ENCODE measurements around the gene RPS6KA2.

Gene RPS6KA2

DNA sequence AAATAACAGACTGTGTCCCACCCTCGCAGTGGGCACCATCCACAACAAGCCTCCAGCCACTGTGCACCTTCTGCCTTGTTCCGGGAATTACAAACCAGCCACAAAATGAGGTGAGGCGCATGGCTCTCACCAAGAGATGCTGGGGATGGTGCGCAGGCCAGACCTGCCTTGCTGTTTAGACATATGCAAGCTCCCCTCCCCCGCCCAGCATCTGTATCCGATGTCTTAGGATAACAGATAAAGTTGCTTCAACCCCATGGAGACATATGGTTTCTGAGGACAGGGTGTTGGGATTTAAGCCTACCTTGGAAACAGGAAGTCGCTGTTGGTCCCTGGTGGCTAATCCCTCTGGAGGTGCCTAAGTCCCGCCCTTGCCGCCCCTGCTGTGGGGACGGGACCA is 194.0 kb downstream of the RPS6KA2 start:
- no peak overlapping the region for H3K9ac ChIP-seq (ENCODE audit: low read length in 5 of 5)
- H3K27ac ChIP-seq (ENCODE audit: low read depth, low read length), result no peak overlapping the region
- no peaks in the 10 kb centered on the region for H3K27me3 ChIP-seq (ENCODE audit: control insufficient read depth in 5 of 5, insufficient read depth in 4 of 5, low read length in 5 of 5)
- peaks cover 0 to 20% (median 9%) of the 10 kb centered on the region in 5 donors for H3K4me1 ChIP-seq (ENCODE audit: control insufficient read depth in 5 of 5, insufficient read depth in 5 of 5, low read length in 5 of 5)
- H3K4me3 ChIP-seq (ENCODE audit: low read depth in 1 of 5, low read length in 5 of 5), result no peak overlapping the region
- H3K36me3 ChIP-seq (ENCODE audit: control insufficient read depth in 5 of 5, insufficient read depth in 5 of 5, low read length in 5 of 5), result peaks cover 0 to 30% (median 24%) of the 10 kb centered on the region in 5 donors
- no peaks in the 10 kb centered on the region for H3K9me3 ChIP-seq (ENCODE audit: control insufficient read depth in 5 of 5, low read length in 5 of 5)

DNA sequence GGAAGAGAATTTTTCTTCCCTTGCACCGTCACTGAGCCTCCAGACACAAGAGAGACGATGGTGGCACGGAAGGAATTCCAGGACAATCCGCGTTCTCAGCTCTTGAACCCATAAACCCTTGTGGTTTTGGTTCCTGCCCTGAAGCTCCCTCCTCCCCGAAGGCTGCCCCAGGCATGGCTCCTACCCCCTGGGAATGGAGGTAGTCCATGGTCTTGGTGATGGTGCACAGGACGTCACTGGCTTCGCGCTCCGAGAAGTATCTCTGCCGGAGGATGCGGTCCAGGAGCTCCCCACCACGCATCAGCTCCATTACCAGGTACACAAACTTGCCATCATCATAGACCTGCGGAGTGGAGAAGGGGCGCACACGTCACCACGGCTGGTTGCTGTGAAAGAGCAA is 196.8 kb downstream of the RPS6KA2 start:
- H3K27ac ChIP-seq (ENCODE audit: low read depth, low read length), result no peak overlapping the region
- no peaks in the 10 kb centered on the region for H3K9me3 ChIP-seq (ENCODE audit: control insufficient read depth in 5 of 5, low read length in 5 of 5)
- H3K9ac ChIP-seq (ENCODE audit: low read length in 5 of 5), result no peak overlapping the region
- no peaks in the 10 kb centered on the region for H3K27me3 ChIP-seq (ENCODE audit: control insufficient read depth in 5 of 5, insufficient read depth in 4 of 5, low read length in 5 of 5)
- H3K4me1 ChIP-seq (ENCODE audit: control insufficient read depth in 5 of 5, insufficient read depth in 5 of 5, low read length in 5 of 5), result peaks cover 0 to 2% (median 0%) of the 10 kb centered on the region in 5 donors
- no peak overlapping the region for H3K4me3 ChIP-seq (ENCODE audit: low read depth in 1 of 5, low read length in 5 of 5)
- H3K36me3 ChIP-seq (ENCODE audit: control insufficient read depth in 5 of 5, insufficient read depth in 5 of 5, low read length in 5 of 5), result peaks cover 0 to 30% (median 20%) of the 10 kb centered on the region in 5 donors

- no peaks in the 10 kb centered on the region for H3K9me3 ChIP-seq (ENCODE audit: control insufficient read depth in 5 of 5, low read length in 5 of 5)
- H3K9ac ChIP-seq (ENCODE audit: low read length in 5 of 5), result no peak overlapping the region
- H3K4me3 ChIP-seq (ENCODE audit: low read depth in 1 of 5, low read length in 5 of 5), result no peak overlapping the region
- H3K27ac ChIP-seq (ENCODE audit: low read depth, low read length), result no peak overlapping the region
- no peaks in the 10 kb centered on the region for H3K27me3 ChIP-seq (ENCODE audit: control insufficient read depth in 5 of 5, insufficient read depth in 4 of 5, low read length in 5 of 5)
- peaks cover 0 to 49% (median 33%) of the 10 kb centered on the region in 5 donors for H3K36me3 ChIP-seq (ENCODE audit: control insufficient read depth in 5 of 5, insufficient read depth in 5 of 5, low read length in 5 of 5)
- peaks cover 0 to 4% (median 0%) of the 10 kb centered on the region in 5 donors for H3K4me1 ChIP-seq (ENCODE audit: control insufficient read depth in 5 of 5, insufficient read depth in 5 of 5, low read length in 5 of 5)
Measured at GRCh38 chr6:166424431-166424830, 202.6 kb downstream of the RPS6KA2 start.

GRCh38 chr6:166423781-166424180 is 203.3 kb downstream of the RPS6KA2 start:
- H3K27ac ChIP-seq (ENCODE audit: low read depth, low read length), result no peak overlapping the region
- H3K9ac ChIP-seq (ENCODE audit: low read length in 5 of 5), result no peak overlapping the region
- H3K36me3 ChIP-seq (ENCODE audit: control insufficient read depth in 5 of 5, insufficient read depth in 5 of 5, low read length in 5 of 5), result peaks cover 0 to 55% (median 35%) of the 10 kb centered on the region in 5 donors

GRCh38 chr6:166423051-166423745 is 203.9 kb downstream of the RPS6KA2 start:
- H3K4me3 ChIP-seq (ENCODE audit: low read depth in 1 of 5, low read length in 5 of 5), result no peak overlapping the region
- peaks cover 0 to 61% (median 41%) of the 10 kb centered on the region in 5 donors for H3K36me3 ChIP-seq (ENCODE audit: control insufficient read depth in 5 of 5, insufficient read depth in 5 of 5, low read length in 5 of 5)
- no peaks in the 10 kb centered on the region for H3K27me3 ChIP-seq (ENCODE audit: control insufficient read depth in 5 of 5, insufficient read depth in 4 of 5, low read length in 5 of 5)
- no peak overlapping the region for H3K27ac ChIP-seq (ENCODE audit: low read depth, low read length)
- H3K9ac ChIP-seq (ENCODE audit: low read length in 5 of 5), result no peak overlapping the region
- no peaks in the 10 kb centered on the region for H3K9me3 ChIP-seq (ENCODE audit: control insufficient read depth in 5 of 5, low read length in 5 of 5)
- peaks cover 0 to 4% (median 0%) of the 10 kb centered on the region in 5 donors for H3K4me1 ChIP-seq (ENCODE audit: control insufficient read depth in 5 of 5, insufficient read depth in 5 of 5, low read length in 5 of 5)

More at GRCh38 chr6:166423781-166424180, 203.3 kb downstream of the RPS6KA2 start:
- H3K4me1 ChIP-seq (ENCODE audit: control insufficient read depth in 5 of 5, insufficient read depth in 5 of 5, low read length in 5 of 5), result peaks cover 0 to 4% (median 0%) of the 10 kb centered on the region in 5 donors
- H3K9me3 ChIP-seq (ENCODE audit: control insufficient read depth in 5 of 5, low read length in 5 of 5), result no peaks in the 10 kb centered on the region
- H3K4me3 ChIP-seq (ENCODE audit: low read depth in 1 of 5, low read length in 5 of 5), result no peak overlapping the region
- H3K27me3 ChIP-seq (ENCODE audit: control insufficient read depth in 5 of 5, insufficient read depth in 4 of 5, low read length in 5 of 5), result no peaks in the 10 kb centered on the region

DNA sequence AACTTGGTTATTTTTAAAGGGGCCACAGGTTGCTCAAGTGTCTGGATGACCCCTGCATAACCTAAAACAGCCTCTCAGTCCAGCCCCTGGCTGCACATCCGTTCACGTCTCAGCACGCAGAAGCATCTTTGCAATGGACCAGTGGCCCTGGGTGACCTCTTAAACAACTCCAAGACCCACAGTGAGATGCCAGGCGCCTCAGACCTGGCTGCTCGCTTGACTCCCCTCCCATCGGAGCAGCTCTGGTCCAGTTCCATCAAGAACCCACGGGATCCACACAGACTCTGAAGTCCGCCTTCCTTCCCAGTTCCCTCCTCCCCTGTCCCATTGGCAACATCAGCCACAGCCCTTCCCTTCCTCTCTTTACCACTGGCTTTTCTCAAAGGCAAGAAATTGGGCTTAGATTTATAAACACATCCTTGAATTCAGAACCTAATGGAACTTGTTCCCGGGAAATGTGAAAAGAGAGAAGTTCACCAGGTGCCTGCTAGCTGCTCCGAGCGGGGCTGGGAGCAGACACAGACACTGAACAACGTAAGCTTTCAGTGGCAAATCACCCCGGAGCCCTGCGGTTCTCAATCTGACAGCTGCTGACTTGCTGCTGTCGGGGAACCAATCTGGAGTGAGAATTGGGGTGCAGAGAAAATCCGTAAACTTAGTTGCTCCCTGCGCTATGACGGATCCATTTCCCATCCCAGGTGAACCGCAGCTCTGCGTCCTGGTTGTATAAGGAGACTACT is 204.7 kb downstream of the RPS6KA2 start:
- Histone ChIP-seq H3K36me3 (ENCODE audit: control insufficient read depth in 5 of 5, insufficient read depth in 5 of 5, low read length in 5 of 5) (peaks cover 0 to 67% (median 42%) of the 10 kb centered on the region in 5 donors), H3K9ac (ENCODE audit: low read length in 5 of 5) (no peak overlapping the region)

DNA sequence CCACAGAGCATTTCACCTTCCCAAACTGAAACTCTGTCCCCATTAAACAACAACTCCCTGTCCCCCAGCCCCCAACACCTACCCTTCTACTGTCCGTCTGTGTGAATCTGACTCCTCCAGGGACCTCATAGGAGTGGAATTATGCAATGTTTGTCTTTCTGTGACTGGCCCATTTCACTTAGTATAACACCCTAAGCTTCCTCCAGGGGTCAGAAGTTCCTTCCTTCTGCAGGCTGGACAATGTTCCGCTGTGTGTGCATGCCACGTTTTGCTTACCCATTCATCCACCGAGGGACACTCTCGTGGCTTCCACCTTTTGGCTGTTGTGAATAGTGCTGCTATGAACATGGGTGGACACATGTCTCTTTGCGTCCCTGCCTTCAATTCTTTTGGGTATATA is 206.7 kb downstream of the RPS6KA2 start:
- no peaks in the 10 kb centered on the region for H3K9me3 ChIP-seq (ENCODE audit: control insufficient read depth in 5 of 5, low read length in 5 of 5)
- no peak overlapping the region for H3K9ac ChIP-seq (ENCODE audit: low read length in 5 of 5)
- no peak overlapping the region for H3K4me3 ChIP-seq (ENCODE audit: low read depth in 1 of 5, low read length in 5 of 5)
- H3K4me1 ChIP-seq (ENCODE audit: control insufficient read depth in 5 of 5, insufficient read depth in 5 of 5, low read length in 5 of 5), result peaks cover 0 to 4% (median 0%) of the 10 kb centered on the region in 5 donors
- H3K36me3 ChIP-seq (ENCODE audit: control insufficient read depth in 5 of 5, insufficient read depth in 5 of 5, low read length in 5 of 5), result peaks cover 0 to 81% (median 47%) of the 10 kb centered on the region in 5 donors
- H3K27ac ChIP-seq (ENCODE audit: low read depth, low read length), result no peak overlapping the region
- H3K27me3 ChIP-seq (ENCODE audit: control insufficient read depth in 5 of 5, insufficient read depth in 4 of 5, low read length in 5 of 5), result no peaks in the 10 kb centered on the region

More for the DNA sequence above, 204.7 kb downstream of the RPS6KA2 start:
- H3K27ac ChIP-seq (ENCODE audit: low read depth, low read length), result no peak overlapping the region
- no peak overlapping the region for H3K4me3 ChIP-seq (ENCODE audit: low read depth in 1 of 5, low read length in 5 of 5)
- H3K9me3 ChIP-seq (ENCODE audit: control insufficient read depth in 5 of 5, low read length in 5 of 5), result no peaks in the 10 kb centered on the region
- H3K4me1 ChIP-seq (ENCODE audit: control insufficient read depth in 5 of 5, insufficient read depth in 5 of 5, low read length in 5 of 5), result peaks cover 0 to 4% (median 0%) of the 10 kb centered on the region in 5 donors
- H3K27me3 ChIP-seq (ENCODE audit: control insufficient read depth in 5 of 5, insufficient read depth in 4 of 5, low read length in 5 of 5), result no peaks in the 10 kb centered on the region

GRCh38 chr6:166419717-166420116 is 207.3 kb downstream of the RPS6KA2 start:
- Histone ChIP-seq H3K9me3 (ENCODE audit: control insufficient read depth in 5 of 5, low read length in 5 of 5) (no peaks in the 10 kb centered on the region), H3K9ac (ENCODE audit: low read length in 5 of 5) (no peak overlapping the region), H3K36me3 (ENCODE audit: control insufficient read depth in 5 of 5, insufficient read depth in 5 of 5, low read length in 5 of 5) (peaks cover 0 to 84% (median 47%) of the 10 kb centered on the region in 5 donors), H3K4me3 (ENCODE audit: low read depth in 1 of 5, low read length in 5 of 5) (no peak overlapping the region), H3K27ac (ENCODE audit: low read depth, low read length) (no peak overlapping the region), H3K27me3 (ENCODE audit: control insufficient read depth in 5 of 5, insufficient read depth in 4 of 5, low read length in 5 of 5) (no peaks in the 10 kb centered on the region), H3K4me1 (ENCODE audit: control insufficient read depth in 5 of 5, insufficient read depth in 5 of 5, low read length in 5 of 5) (peaks cover 0 to 4% (median 0%) of the 10 kb centered on the region in 5 donors)

GRCh38 chr6:166419286-166419685 is 207.8 kb downstream of the RPS6KA2 start:
- no peak overlapping the region for H3K4me3 ChIP-seq (ENCODE audit: low read depth in 1 of 5, low read length in 5 of 5)
- no peak overlapping the region for H3K9ac ChIP-seq (ENCODE audit: low read length in 5 of 5)
- no peaks in the 10 kb centered on the region for H3K27me3 ChIP-seq (ENCODE audit: control insufficient read depth in 5 of 5, insufficient read depth in 4 of 5, low read length in 5 of 5)
- no peak overlapping the region for H3K27ac ChIP-seq (ENCODE audit: low read depth, low read length)
- peaks cover 0 to 4% (median 0%) of the 10 kb centered on the region in 5 donors for H3K4me1 ChIP-seq (ENCODE audit: control insufficient read depth in 5 of 5, insufficient read depth in 5 of 5, low read length in 5 of 5)
- no peaks in the 10 kb centered on the region for H3K9me3 ChIP-seq (ENCODE audit: control insufficient read depth in 5 of 5, low read length in 5 of 5)
- peaks cover 0 to 84% (median 43%) of the 10 kb centered on the region in 5 donors for H3K36me3 ChIP-seq (ENCODE audit: control insufficient read depth in 5 of 5, insufficient read depth in 5 of 5, low read length in 5 of 5)

- H3K4me1 ChIP-seq (ENCODE audit: control insufficient read depth in 5 of 5, insufficient read depth in 5 of 5, low read length in 5 of 5), result peaks cover 0 to 4% (median 0%) of the 10 kb centered on the region in 5 donors
- no peak overlapping the region for H3K9ac ChIP-seq (ENCODE audit: low read length in 5 of 5)
- no peak overlapping the region for H3K4me3 ChIP-seq (ENCODE audit: low read depth in 1 of 5, low read length in 5 of 5)
- no peaks in the 10 kb centered on the region for H3K9me3 ChIP-seq (ENCODE audit: control insufficient read depth in 5 of 5, low read length in 5 of 5)
- peaks cover 0 to 83% (median 42%) of the 10 kb centered on the region in 5 donors for H3K36me3 ChIP-seq (ENCODE audit: control insufficient read depth in 5 of 5, insufficient read depth in 5 of 5, low read length in 5 of 5)
- H3K27ac ChIP-seq (ENCODE audit: low read depth, low read length), result no peak overlapping the region
- no peaks in the 10 kb centered on the region for H3K27me3 ChIP-seq (ENCODE audit: control insufficient read depth in 5 of 5, insufficient read depth in 4 of 5, low read length in 5 of 5)
Measured at GRCh38 chr6:166418691-166419143, 208.3 kb downstream of the RPS6KA2 start.
